K562 (cell line): ENCODE data around the gene SERINC5. TPM values are rescaled to one million over a fixed set of nuclear protein-coding genes. Genes with fewer than 3 reads are reported as not detected.

ENCODE experiments used
- ARID3B ChIP-seq: fragments of 250-450 bp; sonication (Bioruptor Pico); IDR thresholded peaks from 2 replicates; pipeline ENCODE4 v1.4.0; 2020; ENCODE audit warnings: borderline replicate concordance
- E2F1 ChIP-seq: sonication (generic); formaldehyde crosslinking; IDR thresholded peaks from 2 replicates; pipeline ENCODE4 v1.8.1; 2023; ENCODE audit warnings: mild to moderate bottlenecking, missing genetic modification reagents, moderate library complexity
- E2F5 ChIP-seq: sonication (generic); formaldehyde crosslinking; IDR thresholded peaks from 2 replicates; pipeline ENCODE4 v1.8.0; 2022; ENCODE audit warnings: mild to moderate bottlenecking, missing genetic modification reagents
- ETV5 ChIP-seq: sonication (generic); formaldehyde crosslinking; IDR thresholded peaks from 2 replicates; pipeline ENCODE4 v1.4.0; 2020; ENCODE audit warnings: low read depth, mild to moderate bottlenecking, missing genetic modification reagents
- KDM4B ChIP-seq, 2 experiments: fragments of 450-650 bp in 1 of 2; sonication (generic) in 1 of 2; IDR thresholded peaks; 2 replicates each; pipeline ENCODE4 v1.6.1; 2016 to 2017; ENCODE audit warnings: borderline replicate concordance in 2 of 2, antibody characterized with exemption in 1 of 2, low read depth in 1 of 2, mild to moderate bottlenecking in 1 of 2
- KDM5B ChIP-seq: fragments of 200-600 bp; sonication (generic); IDR thresholded peaks from 2 replicates; pipeline ENCODE4 v1.6.1; 2012; ENCODE audit warnings: low read depth, mild to moderate bottlenecking, moderate library complexity, low read length, control low read depth, inconsistent platforms; ENCODE audit not compliant: insufficient replicate concordance
- MTA2 ChIP-seq: fragments of 450-650 bp; IDR thresholded peaks from 2 replicates; pipeline ENCODE4 v1.6.1; 2016; ENCODE audit warnings: low read depth
- RCOR1 ChIP-seq, 2 experiments: IDR thresholded peaks; 2 replicates each; pipeline ENCODE4 v1.6.1; 2012; ENCODE audit warnings: low read depth in 2 of 2, low read length in 2 of 2, borderline replicate concordance in 1 of 2, improper control_type of control experiment in 1 of 2
- RNF2 ChIP-seq: sonication (generic); IDR thresholded peaks from 2 replicates; pipeline ENCODE4 v1.6.1; 2016
- SMARCC2 ChIP-seq: fragments of 450-650 bp; IDR thresholded peaks from 2 replicates; pipeline ENCODE4 v1.6.1; 2017; ENCODE audit warnings: antibody characterized with exemption, moderate library complexity, mild to moderate bottlenecking, low read depth
- STAT5B ChIP-seq: fragments of 250-450 bp; sonication (Bioruptor Pico); IDR thresholded peaks from 2 replicates; pipeline ENCODE4 v1.8.0; 2021; ENCODE audit warnings: mild to moderate bottlenecking, inconsistent platforms
- TFAP4 ChIP-seq: sonication (generic); formaldehyde crosslinking; IDR thresholded peaks from 2 replicates; pipeline ENCODE4 v1.8.0; 2022; ENCODE audit warnings: missing genetic modification reagents, mild to moderate bottlenecking, moderate library complexity, borderline replicate concordance
- TFE3 ChIP-seq: fragments of 450-650 bp; formaldehyde crosslinking; IDR thresholded peaks from 2 replicates; pipeline ENCODE4 v1.4.0; 2020; ENCODE audit warnings: mild to moderate bottlenecking, mixed read lengths
- THAP12 ChIP-seq: fragments of 250-450 bp; sonication (Bioruptor Pico); IDR thresholded peaks from 2 replicates; pipeline ENCODE4 v1.9.0; 2021; ENCODE audit warnings: mild to moderate bottlenecking, inconsistent platforms
- ZNF224 ChIP-seq: sonication (generic); formaldehyde crosslinking; IDR thresholded peaks from 2 replicates; pipeline ENCODE4 v1.8.0; 2022; ENCODE audit warnings: mild to moderate bottlenecking, missing genetic modification reagents
- ZNF253 ChIP-seq: fragments of 250-450 bp; sonication (Bioruptor Pico); conservative IDR thresholded peaks from 2 replicates; pipeline ENCODE4 v1.6.1; 2021; ENCODE audit warnings: mild to moderate bottlenecking
- ZNF282 ChIP-seq: sonication (generic); formaldehyde crosslinking; IDR thresholded peaks from 2 replicates; pipeline ENCODE4 v1.8.1; 2023; ENCODE audit warnings: missing genetic modification reagents
- ZNF79 ChIP-seq: fragments of 250-450 bp; sonication (Bioruptor Pico); IDR thresholded peaks from 2 replicates; pipeline ENCODE4 v1.4.0; 2020; ENCODE audit warnings: low read depth, mild to moderate bottlenecking, moderate library complexity
- polyA plus RNA-seq, 8 experiments: library from polyadenylated mRNA; depleted of rRNA in 4 of 8; stranded (reverse) in 5 of 8; unstranded in 3 of 8; fragments of >200 nt; fragmentation: Nextera tagmentation in 2 of 8; fragmentation: Illumina TruSeq in 1 of 8; extraction: Ambion mirVana in 2 of 8; extraction: Trizol in 1 of 8; gene quantifications; 2 replicates each; pipeline versions ENCODE4 v1.2.1 to v1.2.3, GENCODE V29; 2011 to 2014; ENCODE audit warnings: inconsistent platforms in 1 of 8, missing spikeins in 1 of 8
- total RNA-seq, 7 experiments: library from RNA; depleted of rRNA in 6 of 7; stranded (reverse); fragments of >200 nt in 6 of 7; fragmentation: Illumina TruSeq in 2 of 7; extraction: Trizol in 2 of 7; gene quantifications; 2 replicates each; pipeline versions ENCODE4 v1.2.1 to v1.2.3, GENCODE V29; 2011 to 2021; ENCODE audit warnings: low replicate concordance in 1 of 7

The SERINC5 gene
- total and polyA plus RNA-seq, 9 of the 15 experiments (the other 6 are each of a cell fraction or from before 2014, with no cell fraction given), result 1.4 to 7.9 (median 3.7) TPM

GRCh38 chr5:80076131-80077050, 179.5 kb downstream of the SERINC5 start (continued):
- TF ChIP-seq ZNF282 (CRISPR knock-in tag), result no peak
- peak; percentile 23; the same call in 1 of the 2 replicates for TF ChIP-seq RNF2
- no peak for TF ChIP-seq MTA2
- TF ChIP-seq E2F1, result no peak
- TF ChIP-seq KDM5B, result no peak
- TF ChIP-seq ETV5 (CRISPR knock-in tag), result no peak
- TF ChIP-seq TFE3 (CRISPR knock-in tag), result no peak
- TF ChIP-seq ZNF224, result no peak
- TF ChIP-seq TFAP4 (CRISPR knock-in tag), result no peak
- TF ChIP-seq KDM4B (IDR thresholded peaks at IDR 0.05; ENCODE audit: borderline replicate concordance in 2 of 2, low read depth in 1 of 2), result no peak
- no peak for TF ChIP-seq E2F5 (CRISPR knock-in tag)
- no peak for TF ChIP-seq THAP12
- 0 out of 2 replicates have a peak, but pooled peaks have one; percentile 39 for TF ChIP-seq SMARCC2
- no peak for TF ChIP-seq ZNF253
- TF ChIP-seq STAT5B (CRISPR knock-in tag), result no peak
- peak in 1 of 2 experiments; percentile 97; a peak in 2 of 4 replicates for TF ChIP-seq RCOR1 (IDR thresholded peaks at IDR 0.05; ENCODE audit: borderline replicate concordance in 1 of 2, low read depth in 2 of 2, low read length in 2 of 2)
- no peak for TF ChIP-seq ZNF79 (CRISPR knock-in tag)
- TF ChIP-seq ARID3B (CRISPR knock-in tag), result no peak
